Stomach smooth muscle (tissue), 2 donors: ENCODE data around the gene ZFY.

Experiments
- H3K27ac ChIP-seq: one replicate; pipeline ENCODE4 v1.7.0; 2013; ENCODE audit warnings: mild to moderate bottlenecking, low read length, inconsistent platforms
- H3K27me3 ChIP-seq, 2 donors: one replicate each; pipeline ENCODE4 v1.7.0; 2013; ENCODE audit warnings: low read length in 2 of 2; ENCODE audit not compliant: insufficient read depth in 2 of 2, control insufficient read depth in 1 of 2
- H3K36me3 ChIP-seq, 2 donors: one replicate each; pipeline ENCODE4 v1.7.0; 2013; ENCODE audit warnings: low read length in 2 of 2; ENCODE audit not compliant: control insufficient read depth in 2 of 2, insufficient read depth in 2 of 2
- H3K4me1 ChIP-seq: one replicate; pipeline ENCODE4 v1.7.0; 2013; ENCODE audit warnings: low read length; ENCODE audit not compliant: control insufficient read depth, insufficient read depth
- H3K4me3 ChIP-seq, 2 donors: one replicate each; pipeline ENCODE4 v1.7.0; 2013; ENCODE audit warnings: low read length in 2 of 2
- H3K9ac ChIP-seq, 2 donors: one replicate each; pipeline ENCODE4 v1.7.0; 2013; ENCODE audit warnings: low read length in 2 of 2, mild to moderate bottlenecking in 1 of 2
- H3K9me3 ChIP-seq, 2 donors: one replicate each; pipeline ENCODE4 v1.7.0; 2013; ENCODE audit warnings: low read length in 2 of 2; ENCODE audit not compliant: control insufficient read depth in 2 of 2
- donor health status: healthy.
- donor health status: Pancreatic carcinoma.

Gene ZFY

DNA sequence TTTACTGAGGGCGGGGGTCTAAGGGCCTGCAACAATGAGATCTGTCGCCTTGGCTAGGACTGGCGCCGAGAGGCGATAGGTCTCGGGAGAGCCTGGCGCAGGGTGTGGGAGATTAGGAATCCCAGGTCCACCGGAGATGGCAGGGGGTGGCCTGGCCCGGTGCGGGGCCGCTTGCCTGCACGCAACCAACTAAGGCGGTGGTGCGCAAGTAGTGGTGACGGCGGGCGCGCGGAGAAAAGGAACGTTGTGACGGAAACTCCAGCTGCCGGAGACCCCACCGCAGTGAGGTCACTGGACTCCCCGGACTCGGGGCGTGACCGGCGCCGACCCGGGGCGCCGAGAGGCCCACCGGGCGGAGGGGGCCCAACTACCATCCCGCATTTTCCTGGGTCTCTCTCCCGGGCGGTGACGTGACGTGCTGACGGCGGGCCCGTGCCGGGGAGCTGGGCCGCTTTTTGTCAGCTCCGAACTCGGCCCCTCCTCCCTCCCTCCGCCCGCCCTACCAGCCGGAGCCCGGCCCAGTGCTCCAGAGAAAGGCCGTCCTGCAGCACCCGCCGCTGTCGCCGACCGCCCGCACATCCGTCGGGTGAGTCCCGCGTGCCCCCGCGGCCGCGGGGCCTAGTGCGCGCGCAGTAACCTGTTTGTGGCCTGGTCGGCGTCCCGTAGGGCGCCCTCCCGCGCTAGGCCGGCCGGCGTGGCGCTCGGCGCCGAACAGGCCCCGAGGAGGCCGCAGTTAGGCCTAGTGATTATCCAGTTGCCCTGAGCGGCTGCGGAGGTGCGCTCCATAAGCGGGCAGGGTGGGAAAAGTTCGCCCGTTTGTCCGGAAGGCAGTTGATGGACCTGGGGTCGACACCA lies at the start of gene ZFY:
ZFY (plus strand) TSS at position 521 of the 855 bp plus-strand sequence. CDS start 18,556 bp downstream, outside the sequence.
- peak within 1 kb of the TSS in 1 of 2 donors; percentile 90 for H3K9ac ChIP-seq
- H3K4me3 ChIP-seq = peak within 1 kb of the TSS in 1 of 2 donors; percentile 82
- H3K27ac ChIP-seq = no peak within 1 kb of the TSS
- no peaks in the 10 kb centered on the region for H3K4me1 ChIP-seq
- H3K36me3 ChIP-seq = no peaks in the 10 kb centered on the region
- no peaks in the 10 kb centered on the region for H3K27me3 ChIP-seq
- H3K9me3 ChIP-seq = no peaks in the 10 kb centered on the region

DNA sequence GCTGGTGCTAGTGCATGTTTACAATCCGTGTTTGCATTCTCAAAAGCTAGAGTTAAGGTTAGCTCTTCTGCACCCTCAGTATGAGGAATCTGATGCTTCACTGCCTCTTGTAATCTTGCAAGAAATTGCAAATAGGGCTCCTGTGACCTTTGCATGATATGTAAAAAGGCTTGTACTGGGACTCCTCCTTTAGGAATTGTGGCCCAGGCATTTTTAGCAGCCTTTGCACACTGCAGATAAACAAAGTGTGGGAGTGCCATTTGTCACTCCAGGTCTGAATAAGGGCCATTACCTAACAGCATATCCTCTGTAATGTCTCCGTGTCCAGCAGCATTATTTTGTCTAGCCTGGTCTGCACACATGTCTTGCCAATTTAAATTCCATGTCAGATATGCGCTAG lies 49.3 kb upstream of the ZFY start:
- Histone ChIP-seq H3K4me3 (no peak overlapping the region), H3K27me3 (no peaks in the 10 kb centered on the region), H3K4me1 (no peaks in the 10 kb centered on the region), H3K9ac (no peak overlapping the region), H3K36me3 (no peaks in the 10 kb centered on the region), H3K9me3 (no peaks in the 10 kb centered on the region), H3K27ac (no peak overlapping the region)

- no peak overlapping the region for H3K9ac ChIP-seq
- no peak overlapping the region for H3K4me3 ChIP-seq
- H3K4me1 ChIP-seq = no peaks in the 10 kb centered on the region
- no peaks in the 10 kb centered on the region for H3K36me3 ChIP-seq
- no peak overlapping the region for H3K27ac ChIP-seq
- H3K27me3 ChIP-seq = no peaks in the 10 kb centered on the region
- H3K9me3 ChIP-seq = no peaks in the 10 kb centered on the region
These were observed 47.8 kb upstream of the ZFY start for GRCh38 chrY:2887386-2887785.

- Histone ChIP-seq H3K27ac (no peak overlapping the region), H3K4me3 (no peak overlapping the region), H3K4me1 (no peaks in the 10 kb centered on the region), H3K27me3 (no peaks in the 10 kb centered on the region), H3K36me3 (no peaks in the 10 kb centered on the region), H3K9ac (no peak overlapping the region), H3K9me3 (no peaks in the 10 kb centered on the region)
These were observed 47.2 kb upstream of the ZFY start for GRCh38 chrY:2887955-2888354.

GRCh38 chrY:2893471-2893870 lies 41.7 kb upstream of the ZFY start:
- Histone ChIP-seq H3K36me3 (no peaks in the 10 kb centered on the region), H3K9me3 (no peaks in the 10 kb centered on the region), H3K4me1 (no peaks in the 10 kb centered on the region), H3K9ac (no peak overlapping the region), H3K4me3 (no peak overlapping the region), H3K27ac (no peak overlapping the region), H3K27me3 (no peaks in the 10 kb centered on the region)

- Histone ChIP-seq H3K9me3 (no peaks in the 10 kb centered on the region), H3K36me3 (no peaks in the 10 kb centered on the region), H3K9ac (no peak overlapping the region), H3K4me1 (no peaks in the 10 kb centered on the region), H3K27me3 (no peaks in the 10 kb centered on the region), H3K27ac (no peak overlapping the region), H3K4me3 (no peak overlapping the region)
These were observed 39.1 kb upstream of the ZFY start for GRCh38 chrY:2896050-2896449.

GRCh38 chrY:2907356-2907755 lies 27.8 kb upstream of the ZFY start:
- Histone ChIP-seq H3K9ac (no peak overlapping the region), H3K27me3 (no peaks in the 10 kb centered on the region), H3K36me3 (no peaks in the 10 kb centered on the region), H3K9me3 (no peaks in the 10 kb centered on the region), H3K4me1 (no peaks in the 10 kb centered on the region), H3K27ac (no peak overlapping the region), H3K4me3 (no peak overlapping the region)

DNA sequence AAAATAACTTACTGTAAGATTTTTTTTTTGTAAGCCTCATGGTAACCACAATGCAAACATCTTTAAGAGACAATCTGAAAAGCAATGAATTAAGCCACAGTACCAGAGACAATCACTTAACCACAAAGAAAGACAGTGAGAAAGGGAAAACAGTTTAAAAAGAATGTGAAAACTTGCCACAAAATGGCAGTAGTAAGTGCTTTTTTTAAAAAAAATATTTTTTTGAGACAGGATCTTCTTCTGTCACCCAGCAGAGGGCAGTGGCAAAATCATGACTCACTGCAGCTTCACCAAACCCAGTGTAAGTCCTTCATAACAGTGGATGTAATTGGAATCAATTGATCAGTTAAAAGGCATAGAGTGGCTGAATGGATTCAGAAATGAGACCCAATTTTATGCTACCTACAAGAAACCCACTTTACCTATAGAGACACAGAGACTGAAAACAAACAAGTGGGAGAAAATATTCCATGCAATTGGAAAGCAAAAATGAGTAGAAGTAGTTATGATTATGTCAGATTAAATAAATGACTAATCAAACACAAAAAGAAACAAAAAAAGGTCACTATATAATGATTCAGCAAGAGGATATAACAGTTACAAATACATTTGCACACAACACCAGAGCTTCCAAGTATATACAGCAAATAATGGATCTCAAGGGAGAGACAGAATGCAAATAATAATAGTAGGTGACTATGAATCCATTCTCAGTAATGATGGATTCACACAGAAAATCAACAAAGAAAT lies 21.9 kb upstream of the ZFY start:
- H3K4me1 ChIP-seq = no peaks in the 10 kb centered on the region
- H3K9ac ChIP-seq = no peak overlapping the region
- H3K36me3 ChIP-seq = no peaks in the 10 kb centered on the region
- H3K27ac ChIP-seq = no peak overlapping the region
- H3K4me3 ChIP-seq = no peak overlapping the region
- no peaks in the 10 kb centered on the region for H3K27me3 ChIP-seq
- no peaks in the 10 kb centered on the region for H3K9me3 ChIP-seq

- H3K9ac ChIP-seq = peak overlapping the region in 1 of 2 donors; percentile 90
- no peaks in the 10 kb centered on the region for H3K9me3 ChIP-seq
- H3K27ac ChIP-seq = no peak overlapping the region
- H3K27me3 ChIP-seq = no peaks in the 10 kb centered on the region
- no peaks in the 10 kb centered on the region for H3K36me3 ChIP-seq
- H3K4me1 ChIP-seq = no peaks in the 10 kb centered on the region
- peak overlapping the region in 1 of 2 donors; percentile 82 for H3K4me3 ChIP-seq
These were observed 1.1 kb upstream of the ZFY start for GRCh38 chrY:2934078-2934477.

DNA sequence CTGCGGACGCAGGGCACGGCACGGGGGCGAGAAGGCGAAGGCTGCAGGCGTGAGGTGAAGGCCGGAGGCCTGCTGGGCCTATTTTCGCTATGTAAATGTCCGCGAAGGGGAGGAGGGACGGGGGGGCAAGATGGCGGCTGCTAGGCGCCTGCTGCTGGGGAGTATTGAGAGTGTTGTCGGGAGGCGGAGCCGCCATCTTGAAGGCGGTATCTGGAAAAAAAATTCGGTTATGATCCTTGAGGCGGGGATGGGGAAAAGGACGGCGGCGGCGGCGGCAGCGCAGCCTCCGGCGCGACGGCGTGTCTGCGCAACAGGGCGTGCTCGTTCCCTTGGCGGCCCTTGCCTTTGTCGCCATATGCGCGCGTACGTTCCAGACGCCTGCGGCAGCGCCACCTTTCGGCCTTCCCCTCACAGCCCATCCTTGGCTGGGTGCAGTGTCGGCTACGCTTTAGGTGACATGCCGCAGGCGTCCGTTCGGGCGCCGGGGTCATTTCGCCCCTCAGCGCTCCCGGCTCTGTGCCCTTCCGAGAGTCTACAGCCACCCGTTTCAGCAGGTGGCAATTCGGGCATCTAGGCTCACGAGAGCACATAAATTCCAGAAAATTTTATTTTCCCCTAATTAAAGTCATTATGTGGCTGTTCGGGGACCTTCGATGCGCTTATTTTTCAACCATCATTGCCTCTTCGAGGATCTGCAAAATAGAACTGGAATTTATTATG lies 695 bp downstream of the ZFY start:
- no peaks in the 10 kb centered on the region for H3K9me3 ChIP-seq
- H3K27me3 ChIP-seq = no peaks in the 10 kb centered on the region
- H3K36me3 ChIP-seq = no peaks in the 10 kb centered on the region
- H3K9ac ChIP-seq = peak overlapping the region in 1 of 2 donors; percentile 90
- H3K4me3 ChIP-seq = peak overlapping the region in 1 of 2 donors; percentile 82
- H3K27ac ChIP-seq = no peak overlapping the region
- H3K4me1 ChIP-seq = no peaks in the 10 kb centered on the region
